Peyer's patch (tissue), 4 donors: ENCODE measurements around the gene PJA1. TPM values are rescaled to one million over a fixed set of nuclear protein-coding genes. Genes with fewer than 3 reads are reported as not detected.

Experiments used
- DNase-seq, 3 donors: peaks; one replicate each; pipeline ENCODE4 v3.0.0-alpha.2; 2017 to 2019
- H3K27ac ChIP-seq, 4 donors: fragments of 200-600 bp; sonication (generic); one replicate each; pipeline ENCODE4 v1.5.1; 2016 to 2019
- H3K27me3 ChIP-seq, 2 donors: fragments of 200-600 bp; sonication (generic); one replicate each; pipeline ENCODE4 v1.5.1; 2019
- H3K36me3 ChIP-seq, 3 donors: fragments of 200-600 bp; sonication (generic); one replicate each; pipeline ENCODE4 v1.5.1; 2016 to 2019
- H3K4me1 ChIP-seq, 4 donors: fragments of 200-600 bp; sonication (generic); one replicate each; pipeline ENCODE4 v1.5.1; 2016 to 2019
- H3K4me3 ChIP-seq, 4 donors: fragments of 200-600 bp; sonication (generic); 1 replicate in 3 of 4; 2 replicates in 1 of 4; pipeline ENCODE4 v1.5.1; 2016 to 2019; ENCODE audit warnings: mild to moderate bottlenecking in 1 of 4
- H3K9me3 ChIP-seq, 4 donors: fragments of 200-600 bp; sonication (generic); one replicate each; pipeline ENCODE4 v1.5.1; 2016 to 2019; ENCODE audit warnings: mild to moderate bottlenecking in 1 of 4
- CTCF ChIP-seq, 6 experiments: fragments of 450-650 bp in 4 of 6; fragments of 200-600 bp in 2 of 6; sonication (generic) in 1 of 6; IDR thresholded peaks; one replicate each; pipeline ENCODE4 v1.5.1; 2017 to 2019; ENCODE audit warnings: antibody characterized with exemption in 6 of 6, mild to moderate bottlenecking in 3 of 6, moderate library complexity in 1 of 6
- POLR2A ChIP-seq, 2 donors: fragments of 450-650 bp; IDR thresholded peaks; one replicate each; pipeline ENCODE4 v1.5.1; 2017; ENCODE audit warnings: antibody characterized with exemption in 2 of 2, mild to moderate bottlenecking in 2 of 2, moderate library complexity in 2 of 2
- total RNA-seq, 4 donors: library from RNA; depleted of rRNA; stranded (reverse); fragments of >200 nt; gene quantifications; one replicate each; pipeline ENCODE4 v1.1.0, GENCODE V29; 2016

Gene PJA1
- total RNA-seq, 4 donors from 2014 or later = 4.2 to 50.3 (median 6.1) TPM

GRCh38 chrX:69153060-69153730, 12.1 kb downstream of the PJA1 start:
- H3K4me3 ChIP-seq = no peak overlapping the region
- H3K27me3 ChIP-seq = no peaks in the 10 kb centered on the region
- TF ChIP-seq CTCF (IDR thresholded peaks at IDR 0.05) = no peak
- TF ChIP-seq POLR2A (IDR thresholded peaks at IDR 0.05) = no peak
- no peak overlapping the region for H3K27ac ChIP-seq
- no peaks in the 10 kb centered on the region for H3K4me1 ChIP-seq
- no peak for DNase-seq
- H3K9me3 ChIP-seq = no peaks in the 10 kb centered on the region
- H3K36me3 ChIP-seq = no peaks in the 10 kb centered on the region

DNA sequence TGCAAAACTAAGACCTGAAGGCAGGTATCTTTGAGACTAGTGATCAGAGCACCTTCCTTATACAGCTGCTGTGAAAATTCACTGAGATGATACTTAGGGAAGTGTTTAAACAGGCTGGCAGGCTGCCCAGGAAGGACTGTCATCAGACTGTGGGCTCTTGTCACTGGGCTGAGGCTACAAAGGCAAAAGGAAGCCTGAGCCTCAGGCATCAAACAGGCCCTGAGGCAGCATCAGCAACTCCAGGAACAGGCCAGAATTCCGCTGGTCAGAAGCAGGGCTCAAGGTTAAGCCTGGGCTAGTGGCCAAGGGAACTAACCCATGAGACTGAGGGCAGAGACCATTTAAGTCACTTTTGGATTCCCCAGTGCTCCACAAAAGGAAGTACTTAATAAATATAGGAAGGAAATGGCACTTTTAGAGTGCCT, 12.8 kb downstream of the PJA1 start:
- Histone ChIP-seq H3K27ac (no peak overlapping the region), H3K9me3 (no peaks in the 10 kb centered on the region), H3K27me3 (no peaks in the 10 kb centered on the region), H3K4me1 (no peaks in the 10 kb centered on the region), H3K36me3 (no peaks in the 10 kb centered on the region), H3K4me3 (no peak overlapping the region)
- TF ChIP-seq CTCF (IDR thresholded peaks at IDR 0.05) (no peak), POLR2A (IDR thresholded peaks at IDR 0.05) (no peak)
- no peak for DNase-seq

GRCh38 chrX:69151866-69152284, 13.4 kb downstream of the PJA1 start:
- TF ChIP-seq POLR2A (IDR thresholded peaks at IDR 0.05) (no peak), CTCF (IDR thresholded peaks at IDR 0.05) (no peak)
- Histone ChIP-seq H3K4me3 (no peak overlapping the region), H3K4me1 (no peaks in the 10 kb centered on the region), H3K36me3 (no peaks in the 10 kb centered on the region), H3K27me3 (no peaks in the 10 kb centered on the region), H3K27ac (no peak overlapping the region), H3K9me3 (no peaks in the 10 kb centered on the region)
- no peak for DNase-seq

GRCh38 chrX:69150281-69150960, 14.8 kb downstream of the PJA1 start:
- no peak overlapping the region for H3K27ac ChIP-seq
- TF ChIP-seq POLR2A (IDR thresholded peaks at IDR 0.05) (no peak), CTCF (IDR thresholded peaks at IDR 0.05) (no peak)
- H3K4me3 ChIP-seq = no peak overlapping the region
- H3K27me3 ChIP-seq = no peaks in the 10 kb centered on the region
- no peaks in the 10 kb centered on the region for H3K36me3 ChIP-seq
- no peaks in the 10 kb centered on the region for H3K4me1 ChIP-seq
- no peaks in the 10 kb centered on the region for H3K9me3 ChIP-seq
- DNase-seq = no peak

- Histone ChIP-seq H3K27me3 (no peaks in the 10 kb centered on the region), H3K4me3 (no peak overlapping the region), H3K36me3 (no peaks in the 10 kb centered on the region), H3K27ac (no peak overlapping the region), H3K9me3 (no peaks in the 10 kb centered on the region), H3K4me1 (no peaks in the 10 kb centered on the region)
- TF ChIP-seq CTCF (IDR thresholded peaks at IDR 0.05) = no peak
- TF ChIP-seq POLR2A (IDR thresholded peaks at IDR 0.05) = no peak
- DNase-seq = no peak
These were observed 15.6 kb downstream of the PJA1 start for GRCh38 chrX:69149466-69150280.
